ENCODE data around the gene GGT6.

GGT6 gene

DNA sequence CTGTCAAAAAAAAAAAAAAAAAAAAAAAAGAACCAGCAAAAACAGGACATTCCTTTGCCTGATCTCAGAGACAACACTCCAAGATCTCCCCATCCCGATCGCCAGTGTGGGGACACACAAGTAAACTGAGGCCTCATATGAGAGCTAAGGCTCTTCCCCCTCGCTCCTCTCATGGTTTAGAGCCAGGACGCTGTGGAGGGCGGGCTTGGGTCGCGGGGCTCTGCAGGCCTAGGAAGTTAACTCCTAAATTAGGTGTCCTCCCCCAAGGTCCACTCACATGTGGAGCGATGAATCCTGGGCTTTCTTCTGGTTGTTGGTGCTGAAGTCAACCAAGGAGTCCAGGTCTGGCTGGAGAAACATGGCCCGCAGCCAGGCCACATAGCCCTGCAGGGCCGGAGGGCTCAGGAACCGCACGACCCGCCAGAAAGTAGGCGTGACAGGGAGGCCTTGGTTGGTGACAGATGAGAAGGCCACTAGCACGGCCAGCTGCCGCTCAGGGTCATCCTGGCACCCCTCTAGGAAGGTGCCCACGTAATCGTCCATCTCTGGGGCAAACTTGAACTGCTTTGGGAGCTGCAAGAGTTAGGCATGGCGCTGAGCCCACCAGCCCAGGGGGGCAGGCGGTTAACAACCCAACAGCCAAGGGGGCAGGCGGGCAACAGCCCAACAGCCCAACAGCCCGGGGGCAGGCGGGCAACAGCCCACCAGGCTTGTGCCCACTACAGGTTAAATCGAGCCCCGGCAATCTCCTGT lies 10.4 kb downstream of the GGT6 start:
- DNase-seq = no peak

GRCh38 chr17:4548721-4549531 lies 11.5 kb downstream of the GGT6 start:
- DNase-seq = no peak

DNA sequence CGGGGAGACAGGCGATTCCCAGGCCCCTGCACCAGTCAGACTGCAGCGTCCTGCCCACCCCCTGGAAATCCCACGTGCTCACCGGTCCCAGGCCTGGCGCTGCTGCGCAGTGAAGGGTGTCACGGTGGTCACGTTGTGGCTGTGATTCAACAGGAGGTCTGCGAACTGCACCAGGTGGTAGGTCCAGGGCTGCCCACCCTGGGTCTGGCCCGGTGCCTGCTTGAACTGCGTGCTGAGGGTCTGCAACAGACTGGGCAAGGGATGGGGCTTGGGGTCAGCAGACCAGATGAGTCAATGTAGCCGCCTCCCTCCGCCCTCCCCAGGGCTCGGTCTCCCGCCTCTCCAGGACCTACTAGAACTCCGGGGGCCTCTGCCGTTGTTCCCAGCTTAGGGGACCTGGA lies 12.3 kb downstream of the GGT6 start:
- no peak for DNase-seq

- no peak for DNase-seq
These were observed 13.1 kb downstream of the GGT6 start for GRCh38 chr17:4547118-4547906.

- DNase-seq = no peak
These were observed 15.0 kb downstream of the GGT6 start for GRCh38 chr17:4545217-4545951.

DNA sequence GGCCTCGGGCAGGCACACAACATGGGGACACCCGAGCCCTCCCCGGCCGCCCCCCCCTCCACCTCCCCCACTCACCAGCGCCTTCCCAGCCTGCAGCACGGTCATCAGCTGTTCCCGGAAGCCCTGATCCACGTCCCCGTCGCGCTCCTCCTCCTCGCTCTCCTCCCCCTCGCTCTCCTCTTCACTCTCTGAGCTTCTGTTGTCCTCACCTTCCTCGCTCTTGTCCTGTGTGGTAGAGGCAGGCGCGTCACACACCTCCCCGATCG lies 15.5 kb downstream of the GGT6 start:
- DNase-seq = no peak

DNA sequence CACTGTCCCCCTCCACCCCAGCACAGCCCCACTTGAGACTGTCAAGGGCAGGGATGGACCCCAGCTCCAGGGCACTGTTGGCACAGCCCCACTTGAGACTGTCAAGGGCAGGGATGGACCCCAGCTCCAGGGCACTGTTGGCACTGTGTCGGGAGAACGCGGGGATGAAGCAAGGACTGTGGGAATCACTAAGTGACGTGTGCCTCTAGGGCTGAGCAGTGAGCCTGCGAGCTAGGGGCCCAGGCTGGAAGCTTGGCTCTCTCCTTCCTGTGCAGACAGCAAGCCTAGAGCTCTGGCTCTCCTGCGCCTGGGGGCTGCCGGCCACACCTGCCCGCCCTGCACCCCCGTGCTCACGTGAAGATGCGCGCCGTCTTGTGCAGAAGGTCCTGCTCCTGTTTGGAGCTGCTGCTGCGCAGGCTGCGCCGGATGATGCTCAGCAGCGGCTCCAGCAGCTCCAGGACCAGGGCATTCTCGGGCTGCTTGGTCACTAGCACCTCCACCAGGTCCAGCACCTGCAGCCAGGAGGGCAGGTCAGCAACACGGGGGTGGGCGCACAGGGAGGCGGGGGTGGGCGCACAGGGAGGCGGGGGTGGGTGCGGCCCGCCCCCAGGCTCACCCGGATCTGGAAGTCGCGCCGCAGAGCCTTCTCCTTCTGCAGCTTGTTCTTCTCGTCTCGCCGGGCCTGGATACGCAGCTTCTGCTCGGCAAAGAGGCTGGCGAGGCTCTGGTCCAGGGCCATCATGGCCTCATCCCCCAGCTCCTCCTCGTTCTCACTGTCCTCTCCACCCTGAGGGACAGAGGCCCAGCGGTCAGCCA lies 16.0 kb downstream of the GGT6 start:
- DNase-seq = no peak

- no peak for DNase-seq
These were observed 16.8 kb downstream of the GGT6 start for GRCh38 chr17:4543557-4544026.

DNA sequence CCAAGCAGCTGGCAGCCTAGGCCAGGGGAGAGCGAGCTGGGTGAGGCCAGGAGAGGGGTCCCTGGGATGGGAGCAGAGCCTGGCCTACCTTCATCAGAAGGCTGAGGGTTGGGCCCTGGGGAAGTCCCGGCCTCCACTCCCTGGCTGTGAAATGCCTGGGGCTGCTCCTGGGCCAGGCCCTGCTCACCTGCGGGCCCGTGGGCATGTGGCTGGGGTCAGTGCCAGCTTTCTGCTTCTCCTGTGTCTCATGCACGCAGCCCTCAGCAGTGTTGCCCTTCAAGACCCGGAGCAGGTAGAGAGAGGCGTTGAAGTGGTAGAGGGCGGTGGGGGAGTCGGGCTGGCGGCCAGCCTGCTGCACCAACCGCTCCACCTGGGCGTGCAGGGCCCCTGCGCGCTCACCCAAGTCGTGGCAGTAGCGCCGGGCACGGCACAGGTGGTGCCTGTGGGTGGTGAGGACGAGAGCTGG lies 17.6 kb downstream of the GGT6 start:
- DNase-seq = no peak

DNA sequence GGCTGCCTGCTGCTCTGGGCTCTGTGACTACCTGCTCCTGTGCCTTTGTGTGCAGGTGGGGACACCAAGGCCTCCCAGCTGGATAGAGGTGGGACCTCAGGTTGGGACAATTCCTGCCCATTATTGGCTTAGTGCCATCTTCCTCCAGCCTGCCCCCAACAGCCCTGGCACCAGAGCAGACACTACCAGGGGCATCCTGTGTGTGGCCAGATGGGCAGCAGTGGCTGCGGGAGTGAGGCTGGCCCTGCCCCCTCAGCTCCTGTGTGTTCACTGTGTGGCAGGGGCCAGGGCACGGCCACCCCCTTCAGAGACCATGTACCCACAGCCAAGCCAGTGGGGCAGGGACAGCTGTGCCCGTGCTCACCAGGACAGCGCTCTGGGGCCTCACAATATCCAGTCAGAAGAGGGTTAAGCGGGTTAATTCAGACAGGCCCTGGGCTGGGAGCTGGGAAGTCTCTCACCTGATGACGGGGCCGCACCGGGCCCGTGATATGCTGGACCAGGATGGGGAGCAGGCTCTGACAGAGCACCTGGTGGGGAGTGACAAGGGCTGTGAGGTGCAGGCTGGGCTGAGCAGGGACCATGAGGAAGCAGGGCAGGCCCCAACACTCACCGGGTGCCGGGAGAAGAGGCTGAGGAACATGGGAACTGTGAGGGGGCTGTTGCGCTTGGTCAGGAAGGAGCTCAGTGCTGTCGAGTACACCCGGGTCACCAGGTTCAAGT lies 18.2 kb downstream of the GGT6 start:
- no peak for DNase-seq

DNA sequence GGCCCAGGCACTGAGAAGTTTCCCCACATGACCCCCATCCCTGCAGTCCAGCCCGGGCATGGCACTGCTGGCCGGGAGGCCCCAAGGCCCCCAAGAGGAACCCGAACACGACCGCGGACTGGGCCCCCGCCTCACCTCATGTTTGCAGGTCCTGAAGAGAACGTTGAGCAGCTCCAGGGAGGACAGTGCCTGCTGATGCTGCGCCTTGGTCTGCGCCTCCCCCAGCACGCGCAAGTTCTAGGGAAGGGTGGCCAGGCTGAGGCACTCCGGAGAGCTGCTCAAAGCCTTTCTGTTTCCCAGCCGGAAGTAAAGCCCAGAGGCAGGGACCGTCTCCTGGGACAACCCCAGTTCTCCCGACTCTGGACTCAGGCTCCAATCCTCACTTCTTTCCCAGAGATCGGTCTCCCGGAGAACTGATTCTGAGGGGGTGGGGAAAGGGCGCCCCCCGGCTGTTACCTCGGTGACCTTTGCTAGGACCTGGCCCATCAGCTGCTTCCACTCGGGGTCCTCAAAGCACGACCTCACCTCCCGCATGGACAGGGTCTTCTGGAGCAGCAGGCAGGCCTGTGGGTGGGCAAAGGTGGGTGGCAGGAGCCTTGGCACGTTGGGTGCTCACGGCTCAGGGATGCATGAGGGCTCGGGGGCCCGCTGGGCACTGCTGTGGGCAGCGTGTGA lies 18.9 kb downstream of the GGT6 start:
- DNase-seq = no peak

- no peak for DNase-seq
These were observed 19.6 kb downstream of the GGT6 start for GRCh38 chr17:4540687-4541327.

DNA sequence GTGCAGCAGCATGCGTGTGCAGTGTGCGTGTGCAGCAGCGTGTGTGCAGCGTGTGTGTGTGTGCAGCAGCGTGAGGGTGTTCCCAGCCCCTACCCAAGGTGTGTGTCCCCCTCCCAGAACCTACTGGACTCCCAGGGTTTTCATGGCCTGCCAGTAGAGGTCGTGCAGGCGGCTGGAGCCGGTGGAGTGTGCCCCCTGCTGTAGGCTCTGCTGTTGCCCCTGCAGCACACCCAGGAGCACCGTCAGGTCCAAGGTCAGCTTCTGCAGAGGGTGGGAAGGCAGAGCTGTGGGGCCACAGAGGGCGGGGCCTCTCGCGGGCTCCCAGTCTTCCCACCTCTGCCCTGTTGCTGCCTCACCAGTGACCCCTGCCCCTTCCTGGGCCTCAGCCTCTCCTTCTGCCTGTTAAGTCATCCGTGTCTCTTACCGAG lies 20.1 kb downstream of the GGT6 start:
- no peak for DNase-seq

- DNase-seq = no peak
These were observed 20.7 kb downstream of the GGT6 start for GRCh38 chr17:4539576-4540223.

DNA sequence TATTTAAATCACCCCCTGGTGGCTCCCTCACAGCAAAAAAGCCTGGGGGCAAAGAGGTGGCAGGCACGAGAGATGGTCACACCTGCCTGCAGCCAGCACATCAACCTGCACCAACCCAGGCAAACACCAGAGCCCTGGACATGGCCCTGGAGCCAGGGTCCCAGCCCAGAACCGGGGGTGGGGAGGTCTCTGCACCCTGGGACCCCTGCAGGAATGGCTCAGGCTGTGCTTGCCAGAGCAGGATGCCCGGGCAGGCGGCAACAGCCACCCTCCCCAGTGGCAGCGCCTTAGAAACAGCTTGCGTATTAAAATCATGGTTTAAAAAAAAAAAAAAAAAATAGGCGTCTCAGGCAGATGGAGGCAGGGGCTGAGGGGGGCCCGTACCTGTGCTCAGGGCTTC lies 21.4 kb downstream of the GGT6 start:
- no peak for DNase-seq

DNA sequence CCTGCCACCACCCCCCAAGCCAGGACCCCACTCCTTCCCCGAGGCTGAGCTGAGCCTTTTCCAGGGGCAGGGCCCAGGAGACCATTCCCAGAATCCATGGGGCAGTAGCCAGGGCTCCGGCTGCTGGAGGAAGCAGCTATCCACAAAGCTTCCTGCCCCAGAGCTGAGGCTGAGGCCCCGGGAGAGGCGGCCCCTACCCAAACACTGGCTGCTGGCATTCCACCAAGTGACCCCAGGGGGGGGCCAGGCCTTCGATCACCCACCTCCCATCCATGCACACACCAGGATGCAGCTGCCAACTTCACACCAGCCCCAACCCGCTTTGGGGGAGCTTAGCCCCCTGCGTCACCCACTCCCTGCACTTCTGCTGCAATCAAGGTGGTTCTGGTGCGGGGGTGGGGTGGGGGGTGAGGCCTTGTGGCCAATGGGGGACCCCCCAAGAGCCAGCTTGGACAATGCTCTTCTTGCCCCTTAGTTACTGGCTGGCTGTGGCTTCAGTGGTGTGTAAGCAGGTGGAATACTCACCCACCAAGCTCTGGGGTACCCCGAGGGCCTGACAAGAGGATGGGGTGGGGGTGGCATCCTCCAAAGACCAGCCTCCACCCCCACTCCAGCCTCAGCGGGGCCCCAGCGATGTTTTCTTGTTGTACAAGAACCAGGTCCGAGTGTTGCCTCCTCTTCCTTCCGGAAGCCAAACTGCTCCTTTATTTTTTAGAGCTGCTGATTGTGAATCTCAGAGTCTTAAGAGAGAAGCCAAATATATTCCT lies 22.0 kb downstream of the GGT6 start:
- no peak for DNase-seq

- no peak for DNase-seq
These were observed 22.7 kb downstream of the GGT6 start for GRCh38 chr17:4537451-4538235.
